ENCODE results near the gene SCAF8.
A peak's percentile ranks its signal among the peaks of the same experiment; 100 is the strongest.
"Not testable (repeated sequence)": the region's sequence is repeated elsewhere in the genome, so short reads cannot be mapped to it uniquely, and the experiment has no call there.

The SCAF8 gene

GRCh38 chr6:154733183-154733625 is at the start of gene SCAF8:
Gene SCAF8, plus strand, starts transcription at chr6:154733416. Its CDS starts 485 bp downstream, at chr6:154733901.
- DNase-seq, result peak; percentile 96

- DNase-seq, result no peak
Measured at GRCh38 chr6:154683756-154684523, 49.3 kb upstream of the SCAF8 start.

GRCh38 chr6:154686162-154686561 is 47.1 kb upstream of the SCAF8 start:
- DNase-seq, result no peak

- DNase-seq, result no peak
Measured at GRCh38 chr6:154689493-154690255, 43.5 kb upstream of the SCAF8 start.

GRCh38 chr6:154690857-154691256 is 42.4 kb upstream of the SCAF8 start:
- no peak for DNase-seq

GRCh38 chr6:154696661-154697060 is 36.6 kb upstream of the SCAF8 start:
- DNase-seq, result no peak

- no peak for DNase-seq
Measured at GRCh38 chr6:154703124-154703523, 30.1 kb upstream of the SCAF8 start.

- DNase-seq, result no peak
Measured at GRCh38 chr6:154705471-154706113, 27.6 kb upstream of the SCAF8 start.

- DNase-seq, result no peak
Measured at GRCh38 chr6:154706389-154706788, 26.8 kb upstream of the SCAF8 start.

- DNase-seq, result no peak
Measured at GRCh38 chr6:154709621-154710020, 23.6 kb upstream of the SCAF8 start.

- DNase-seq, result no peak
Measured at GRCh38 chr6:154710689-154711088, 22.5 kb upstream of the SCAF8 start.

- DNase-seq, result no peak
Measured at GRCh38 chr6:154715446-154715845, 17.8 kb upstream of the SCAF8 start.

GRCh38 chr6:154716350-154716749 is 16.9 kb upstream of the SCAF8 start:
- not testable (repeated sequence) for DNase-seq

- no peak for DNase-seq
Measured at GRCh38 chr6:154719433-154719832, 13.8 kb upstream of the SCAF8 start.

GRCh38 chr6:154719854-154720253 is 13.4 kb upstream of the SCAF8 start:
- DNase-seq, result no peak

- DNase-seq, result no peak
Measured at GRCh38 chr6:154721460-154721859, 11.8 kb upstream of the SCAF8 start.

GRCh38 chr6:154726887-154727286 is 6.3 kb upstream of the SCAF8 start:
- DNase-seq, result no peak

GRCh38 chr6:154731296-154732218 is 1.7 kb upstream of the SCAF8 start:
- DNase-seq, result peak; percentile 8

GRCh38 chr6:154732538-154733182 is 556 bp upstream of the SCAF8 start:
- peak; percentile 90 for DNase-seq

- peak; percentile 97 for DNase-seq
Measured at GRCh38 chr6:154733626-154734382, 588 bp downstream of the SCAF8 start.

- DNase-seq, result no peak
Measured at GRCh38 chr6:154736618-154737259, 3.5 kb downstream of the SCAF8 start.

Data from eye (tissue), 1 donor.